NCI-H146 treated with DMSO at 0.1 percent for 48 hours (cell line): ENCODE results near the gene UPK3A.

Experiments
- DNase-seq: peaks from one replicate; lab custom pipeline; 2025; ENCODE audit not compliant: unreplicated experiment; lab: John Stamatoyannopoulos, UW

The UPK3A gene

DNA sequence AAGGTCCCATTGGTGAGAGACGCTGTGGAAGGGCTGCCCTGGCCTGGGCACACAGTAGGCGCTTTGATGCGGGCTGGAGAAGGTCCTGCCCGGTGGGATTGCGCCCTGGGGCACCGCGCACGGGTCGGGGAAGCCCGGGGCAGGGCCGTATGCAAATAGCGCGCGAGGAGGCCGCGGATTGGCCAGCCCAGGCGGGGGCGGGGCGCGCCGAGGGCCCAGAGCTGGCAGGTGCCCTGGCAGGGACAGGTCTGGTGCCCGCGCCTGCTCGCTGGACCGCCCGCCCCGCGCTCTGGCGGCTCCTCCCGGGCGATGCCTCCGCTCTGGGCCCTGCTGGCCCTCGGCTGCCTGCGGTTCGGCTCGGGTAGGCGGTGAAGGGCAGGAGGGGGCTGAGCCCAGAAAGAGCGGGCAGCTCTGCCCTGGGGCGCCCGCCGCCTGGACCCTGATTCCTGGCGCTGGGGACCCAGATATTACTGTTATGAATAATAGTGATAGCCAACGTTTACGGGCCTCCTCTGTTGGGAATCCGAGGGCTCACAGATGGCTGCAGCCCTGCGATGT lies at the start of gene UPK3A:
TSS of gene UPK3A (plus strand) at position 245 of the 558 bp plus-strand sequence. CDS start at position 310, 65 bp downstream.
- DNase-seq = peak; percentile 19

DNA sequence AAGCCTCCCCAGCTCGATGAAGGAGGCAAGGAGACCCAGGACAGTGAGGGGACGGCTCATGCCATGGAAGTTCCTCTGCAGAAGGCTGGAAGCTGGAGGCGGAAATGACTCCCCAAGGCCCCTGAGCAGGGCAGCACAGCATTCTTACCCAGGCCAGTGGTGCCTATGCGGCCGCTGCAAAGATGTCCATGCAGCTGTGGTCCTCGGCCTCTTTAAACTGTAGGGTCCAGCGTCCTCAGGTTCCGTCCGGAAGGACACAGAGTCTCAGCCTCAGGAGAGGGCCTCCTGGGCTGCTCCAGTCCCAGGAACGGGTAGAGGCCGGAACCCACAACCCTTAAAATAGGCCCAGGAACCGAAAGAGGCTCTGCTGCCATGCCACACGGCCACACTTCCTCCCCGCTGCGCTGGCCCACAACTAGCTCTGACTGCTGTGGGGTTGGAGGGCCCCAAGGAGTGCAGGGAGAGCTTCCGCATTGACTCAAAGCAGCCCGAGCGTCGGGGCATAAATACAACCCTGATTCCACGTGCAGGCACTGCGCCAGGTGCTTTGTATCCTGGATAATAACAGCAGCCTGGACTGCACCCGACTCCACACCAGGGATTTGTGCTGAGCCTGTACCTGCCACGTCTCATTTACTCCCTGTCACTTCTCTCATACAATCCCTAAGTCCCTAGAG lies 49.5 kb upstream of the UPK3A start:
- no peak for DNase-seq

DNA sequence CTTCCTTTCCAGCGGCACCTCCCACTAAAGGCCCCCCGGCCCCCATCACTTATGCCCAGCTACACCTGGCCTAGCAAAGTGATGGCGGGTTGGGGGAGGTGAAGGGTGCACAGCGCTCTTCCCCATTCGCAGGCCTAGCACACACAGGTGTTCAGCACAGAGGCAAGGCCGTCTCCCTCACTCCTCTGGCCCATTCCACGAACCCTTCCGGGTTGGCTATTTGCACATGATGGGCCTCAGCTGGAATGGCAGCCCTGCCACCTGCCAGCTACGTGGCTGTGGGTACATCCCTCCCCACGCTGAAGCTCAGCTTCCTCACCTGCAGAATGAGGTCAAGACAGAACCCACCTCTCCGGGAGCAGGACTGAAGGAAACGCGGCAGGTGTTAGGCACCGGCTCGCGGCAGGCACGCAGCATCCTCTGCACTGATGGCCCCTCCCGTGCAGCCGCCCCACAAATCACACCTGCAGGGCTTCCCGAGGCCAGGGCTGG lies 48.9 kb upstream of the UPK3A start:
- peak; percentile 12 for DNase-seq

DNA sequence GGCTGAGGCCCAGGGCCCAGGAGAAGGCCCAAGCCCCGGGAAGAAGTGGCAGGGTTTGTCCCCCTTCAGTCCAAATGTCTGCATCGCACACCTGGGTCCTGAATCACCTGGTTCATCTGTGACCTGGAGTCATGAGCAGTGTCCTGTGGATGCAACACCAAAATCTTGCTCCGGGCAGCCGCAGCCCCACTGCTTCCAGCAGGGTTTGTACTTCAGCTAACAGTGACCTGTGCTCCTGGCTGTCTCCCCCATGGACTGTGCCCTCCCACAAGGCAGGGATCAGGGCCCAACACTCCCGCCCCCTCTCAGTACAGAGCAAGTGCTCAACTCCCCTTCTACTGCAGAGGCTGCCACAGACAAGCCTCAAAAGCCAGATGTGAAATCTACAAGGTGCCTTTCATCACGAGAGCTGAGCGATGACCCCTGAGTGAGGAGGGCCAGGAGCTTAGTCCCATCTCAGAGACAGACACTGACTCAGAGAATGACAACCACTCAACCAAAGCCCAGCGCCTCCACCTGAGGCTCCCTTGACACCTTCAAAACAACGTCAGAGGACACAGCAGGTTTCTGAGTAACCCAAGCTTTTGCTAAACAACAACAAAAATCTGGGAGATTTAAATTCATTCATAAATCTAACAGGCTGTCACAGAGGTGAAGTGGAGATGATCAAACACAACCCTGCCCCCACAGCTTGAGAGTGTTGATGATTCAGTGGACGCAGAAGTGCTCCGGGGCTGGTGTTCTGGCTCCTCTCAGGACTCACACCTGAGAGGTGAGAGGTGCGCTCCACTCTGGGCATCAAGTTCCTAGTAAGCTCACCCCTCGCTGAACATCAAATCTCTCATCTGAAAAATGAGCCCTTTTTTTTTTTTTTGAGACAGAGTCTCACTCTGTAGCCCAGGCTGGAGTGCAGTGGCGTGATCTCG lies 47.4 kb upstream of the UPK3A start:
- no peak for DNase-seq

DNA sequence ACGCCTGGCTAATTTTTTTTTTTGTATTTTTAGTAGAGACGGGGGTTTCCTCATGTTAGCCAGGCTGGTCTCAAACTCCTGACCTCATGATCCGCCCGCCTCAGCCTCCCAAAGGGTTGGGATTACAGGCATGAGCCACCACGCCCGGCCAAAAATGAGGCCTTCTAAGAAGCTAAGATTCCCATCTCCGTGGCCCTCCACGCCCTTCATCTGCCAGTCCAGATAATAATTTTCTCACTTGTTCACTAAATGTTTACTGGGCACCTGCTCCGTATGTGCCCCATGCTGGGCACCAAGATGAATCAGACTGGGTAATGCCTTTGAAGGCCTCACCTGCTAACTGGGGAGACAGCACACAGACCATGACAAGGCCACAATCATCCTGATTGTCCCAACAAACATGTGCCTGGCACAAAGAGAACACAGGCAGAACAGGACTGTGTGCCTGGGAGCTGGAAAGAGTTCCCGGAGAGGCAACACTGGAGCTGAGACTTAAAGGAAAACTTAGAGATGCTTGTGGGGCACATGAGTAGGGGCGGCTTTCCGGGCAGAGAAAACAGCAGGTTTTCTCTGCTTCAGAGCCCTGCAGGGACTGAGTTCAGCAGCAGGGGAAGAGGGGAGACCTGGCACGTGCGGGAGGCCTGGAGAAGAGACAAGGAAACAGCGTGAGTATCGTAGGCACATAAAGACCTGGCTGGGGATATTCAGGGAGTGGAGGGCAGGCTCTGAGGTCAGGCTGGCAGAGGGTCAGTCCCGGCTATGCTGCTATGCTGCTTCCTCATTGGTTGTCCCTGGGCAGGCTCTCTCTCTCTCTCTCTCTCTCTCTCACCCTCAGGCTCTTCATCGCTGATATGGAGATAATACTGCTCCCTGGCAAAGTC lies 46.4 kb upstream of the UPK3A start:
- DNase-seq = no peak

DNA sequence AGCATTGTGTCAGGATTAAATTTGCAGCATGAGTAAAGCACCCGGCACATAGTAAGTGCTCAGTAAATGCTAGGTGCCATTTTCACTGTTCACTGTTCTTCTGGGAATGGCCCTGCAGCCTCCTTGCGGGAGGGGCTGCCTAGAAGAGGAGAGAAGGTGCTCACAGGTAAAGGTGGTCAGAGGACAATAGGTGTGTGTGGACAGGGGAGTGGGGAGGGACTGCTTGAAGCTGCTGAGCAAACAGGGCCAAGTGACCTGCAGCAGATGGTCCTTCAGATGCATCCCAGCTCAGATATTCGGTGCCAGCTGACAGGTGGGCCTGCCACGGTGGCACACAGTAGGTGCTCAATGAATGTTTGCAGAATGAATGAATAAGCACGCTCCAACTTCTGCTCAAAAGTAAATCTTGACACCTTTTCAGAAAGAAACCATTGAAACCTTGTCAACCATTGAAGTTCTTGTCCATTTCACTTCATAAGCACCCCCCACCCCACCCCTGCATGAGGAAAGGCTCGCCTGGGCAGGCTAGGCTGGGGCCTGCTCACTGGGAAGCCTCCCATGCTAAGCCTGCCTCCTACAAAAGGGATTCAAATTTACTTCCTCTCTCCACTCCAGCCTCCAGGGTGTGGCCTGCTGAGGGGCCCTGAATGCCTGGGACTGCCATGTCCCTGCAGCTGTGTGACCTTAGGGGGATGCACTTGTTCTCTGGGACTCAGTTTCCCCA lies 45.6 kb upstream of the UPK3A start:
- no peak for DNase-seq

DNA sequence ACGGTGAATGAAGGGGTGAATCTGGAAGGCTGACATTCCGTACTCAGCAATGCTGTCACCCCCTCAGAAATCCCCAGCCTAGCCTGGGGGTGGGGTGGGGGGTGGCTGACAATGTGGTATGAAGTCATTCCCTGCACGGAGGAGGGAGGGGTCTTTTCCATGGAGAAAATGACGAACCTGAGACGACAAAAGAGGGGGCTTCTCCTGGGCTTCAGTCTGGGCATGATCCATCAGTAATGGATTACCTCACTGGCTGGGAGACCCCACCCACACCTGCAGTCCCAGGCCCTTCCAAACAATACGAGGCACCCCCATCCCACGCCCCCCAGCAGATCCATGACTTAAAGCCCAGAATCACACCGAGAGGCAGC lies 45.1 kb upstream of the UPK3A start:
- DNase-seq = no peak

DNA sequence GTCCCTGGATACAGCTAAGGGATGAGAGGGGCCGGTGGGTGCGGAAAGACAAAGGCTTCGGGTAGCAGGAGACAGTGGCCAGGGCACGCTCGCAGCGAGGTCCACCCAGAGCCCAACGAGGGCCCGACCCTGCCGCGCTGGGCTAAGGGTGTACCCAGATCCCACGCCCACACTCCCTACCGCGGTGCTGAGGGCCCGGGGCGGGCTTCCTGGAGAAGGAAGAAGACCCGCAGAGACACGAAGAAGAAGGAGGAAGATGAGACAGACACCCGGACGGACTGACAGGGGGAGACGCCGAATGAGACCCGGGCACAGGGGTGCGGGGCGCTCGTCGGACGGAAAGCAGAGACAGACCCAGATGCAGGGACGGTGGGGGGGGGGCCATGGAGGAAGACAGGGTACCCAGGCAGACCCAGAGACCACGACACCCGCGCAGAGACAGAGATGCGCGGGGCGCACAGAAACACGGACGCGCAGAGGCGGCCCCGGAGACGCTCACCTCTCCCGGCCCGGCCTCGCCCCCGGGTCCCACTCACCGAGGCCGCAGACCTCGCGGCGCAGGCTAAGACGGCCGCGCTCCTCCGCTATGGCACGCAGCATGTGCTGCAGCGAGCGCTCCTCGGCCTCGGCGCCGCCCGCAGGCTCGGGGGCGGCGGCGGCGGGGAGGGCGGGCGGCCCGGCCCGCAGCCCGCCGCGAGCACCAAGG lies 44.5 kb upstream of the UPK3A start:
- no peak for DNase-seq

DNA sequence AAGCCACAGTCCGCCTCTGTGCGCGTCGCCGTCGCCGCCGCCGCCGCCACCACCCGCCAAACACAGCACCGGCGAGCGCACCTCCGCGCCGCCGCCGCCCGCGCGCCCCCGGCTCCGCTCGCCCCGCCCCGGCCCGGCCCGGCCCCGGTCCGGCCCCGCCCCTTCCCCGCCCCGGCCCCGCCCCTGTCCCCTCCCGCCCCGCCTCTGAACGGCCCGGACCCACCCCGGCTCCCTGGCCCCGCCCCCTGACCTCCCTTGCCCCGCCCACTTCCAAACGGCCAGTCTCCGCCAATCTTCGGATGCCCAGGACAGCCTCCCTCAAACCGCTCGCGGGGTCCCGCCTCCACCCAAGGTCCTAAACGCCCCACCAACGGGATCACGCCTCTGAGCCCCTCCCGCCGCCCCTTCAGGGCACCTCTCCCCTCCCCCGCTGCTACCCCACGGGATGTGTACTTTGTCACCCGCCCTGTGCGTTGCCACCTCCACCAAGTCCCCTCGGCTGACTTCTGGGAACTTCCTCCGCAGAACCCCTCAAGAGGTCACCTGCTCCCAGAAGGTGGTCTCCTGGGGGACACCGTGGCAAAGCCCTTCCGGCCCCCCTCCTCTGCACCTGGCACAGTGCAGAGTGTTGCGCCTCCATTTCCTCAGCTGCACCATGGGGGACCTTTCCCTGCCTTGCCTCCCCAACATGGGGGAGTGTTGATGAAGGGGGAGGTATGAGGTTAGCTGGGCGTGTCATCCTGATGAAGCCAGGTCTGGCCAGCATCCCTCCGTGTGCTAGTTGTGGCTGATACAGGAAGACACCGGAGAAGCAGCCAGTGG lies 43.7 kb upstream of the UPK3A start, which contains the start of gene KIAA0930:
TSS of gene KIAA0930 (minus strand) at position 85 of the 822 bp plus-strand sequence. CDS start 191 bp downstream, outside the sequence.
- no peak for DNase-seq

DNA sequence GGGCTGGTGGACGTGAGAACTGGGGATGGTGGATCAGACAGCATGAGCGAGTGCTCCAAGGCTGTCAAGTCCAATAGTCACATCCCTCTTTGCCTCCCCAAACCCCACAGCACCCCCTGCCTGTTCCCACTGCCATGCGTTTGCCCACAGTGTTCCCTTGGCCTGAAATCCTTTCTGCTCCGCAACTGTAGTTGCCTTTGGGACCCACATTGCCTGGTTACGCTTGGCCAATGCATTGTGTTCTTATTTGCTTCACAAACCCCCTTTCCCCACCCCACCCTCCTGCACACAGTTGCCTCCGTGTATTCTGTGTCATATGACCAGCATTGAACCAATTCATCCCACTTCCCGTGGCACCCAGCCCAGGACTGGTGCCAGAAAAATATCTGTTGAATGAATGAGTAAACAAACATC lies 42.0 kb upstream of the UPK3A start:
- no peak for DNase-seq

DNA sequence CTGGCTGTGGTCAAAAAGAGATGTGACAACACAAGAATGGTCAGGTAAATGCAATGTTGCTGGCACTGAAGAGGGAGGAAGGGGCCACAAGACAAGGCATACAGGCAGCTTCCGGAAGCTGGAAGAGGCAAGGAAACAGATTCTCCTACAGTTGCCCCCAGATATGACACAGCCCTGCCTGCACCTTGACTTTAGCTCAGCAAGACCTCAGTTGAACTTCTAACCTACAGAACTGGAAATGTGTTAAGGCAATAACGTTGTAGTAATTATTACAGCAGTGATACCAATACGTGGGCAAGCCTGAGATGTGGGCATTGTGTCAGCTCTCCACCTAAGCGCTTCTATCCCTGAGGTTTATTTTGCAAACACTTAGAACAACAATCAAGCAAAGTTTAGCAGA lies 39.8 kb upstream of the UPK3A start:
- no peak for DNase-seq

DNA sequence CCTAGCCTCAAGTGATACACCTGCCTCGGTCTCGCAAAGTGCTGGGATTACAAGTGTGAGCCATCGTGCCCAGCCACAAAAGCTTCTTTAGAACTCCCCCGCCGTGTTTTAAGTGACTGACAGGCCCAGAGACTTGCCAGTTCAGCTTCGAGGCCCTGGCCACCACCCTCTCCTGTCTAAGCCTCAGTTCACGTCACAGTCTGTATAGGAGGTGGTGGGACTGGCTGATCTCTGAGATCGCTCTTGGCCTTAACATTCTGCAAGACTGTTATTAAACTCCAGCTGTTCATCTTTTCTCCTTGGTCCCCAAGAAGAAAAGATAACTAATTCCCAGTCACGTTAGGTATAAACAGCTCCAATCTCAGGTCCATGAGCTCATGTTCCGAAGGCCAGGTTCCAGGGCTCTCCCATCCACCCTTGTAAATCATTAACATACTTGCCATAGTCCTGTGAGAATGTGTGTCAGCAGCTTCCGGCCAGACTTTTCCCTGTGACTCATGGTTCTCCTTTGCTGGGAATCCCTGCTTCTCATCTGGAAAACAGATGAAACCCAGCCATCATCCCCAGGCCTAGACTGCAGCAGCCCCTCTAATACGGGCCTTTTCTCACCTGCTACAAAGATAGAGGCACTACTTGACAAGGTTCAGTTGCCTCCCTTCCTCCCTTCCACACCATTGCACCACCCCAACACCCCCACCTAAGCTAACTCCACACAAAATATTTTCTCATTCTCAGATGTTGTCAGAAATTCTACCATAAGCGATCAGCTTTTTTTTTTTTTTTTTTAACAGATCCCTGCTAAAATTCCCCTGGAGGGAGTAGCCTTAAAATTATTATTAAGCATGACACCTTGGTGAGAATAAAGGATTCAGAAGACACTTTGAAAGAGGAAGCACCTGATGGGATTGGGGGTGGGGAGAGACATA lies 38.4 kb upstream of the UPK3A start:
- DNase-seq = no peak

DNA sequence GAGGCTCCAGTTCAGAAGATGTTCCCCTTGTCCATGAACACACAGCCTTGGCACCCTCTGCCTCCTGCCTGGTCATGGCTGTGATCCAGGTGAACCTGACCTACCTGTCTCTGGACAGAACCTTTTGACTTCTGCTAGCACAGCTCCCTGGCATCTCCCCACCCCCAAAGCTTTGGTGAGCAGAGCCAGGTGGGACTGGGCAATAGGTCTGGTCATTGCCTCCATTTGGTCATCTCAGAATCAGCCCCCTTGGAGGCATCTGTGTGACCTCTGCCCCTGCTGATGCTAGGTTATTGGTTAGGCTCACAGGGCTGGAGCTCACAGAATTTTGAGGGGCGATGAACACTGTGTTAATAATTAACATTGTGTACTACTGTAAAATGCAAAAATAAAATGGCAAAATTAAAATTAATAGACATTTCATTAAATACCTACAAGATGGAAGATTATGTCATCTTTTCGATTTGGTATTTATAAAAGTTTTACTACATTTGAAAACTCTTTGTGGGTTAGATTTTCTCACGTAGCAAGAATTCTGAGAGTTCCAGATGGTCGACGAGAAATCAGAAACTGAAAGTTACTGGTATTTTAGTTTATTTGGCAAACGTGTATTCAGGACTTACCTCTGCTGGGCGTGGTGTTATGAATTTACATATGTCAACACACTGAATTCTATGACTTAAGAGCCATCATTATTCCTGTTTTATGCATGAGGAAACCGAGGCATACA lies 35.8 kb upstream of the UPK3A start:
- no peak for DNase-seq

DNA sequence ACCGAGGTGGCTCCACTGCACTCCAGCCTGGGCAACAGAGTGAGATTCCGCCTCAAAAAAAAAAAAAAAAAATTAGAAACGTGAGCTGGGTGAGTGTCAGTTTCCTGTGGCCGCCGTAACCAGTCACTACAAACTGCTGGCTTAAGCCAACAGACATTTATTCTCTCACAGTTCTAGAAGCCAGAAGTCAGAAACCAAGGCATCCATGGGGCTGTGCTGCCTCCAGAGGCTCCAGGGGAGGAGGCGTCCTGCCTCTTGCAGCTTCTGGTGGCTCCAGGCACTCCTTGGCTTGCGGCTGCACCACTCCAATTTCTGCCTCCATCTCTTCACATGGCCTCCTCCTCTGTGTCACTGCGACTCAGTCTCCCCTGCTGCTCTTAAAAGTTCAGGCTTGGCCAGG lies 32.9 kb upstream of the UPK3A start:
- no peak for DNase-seq

DNA sequence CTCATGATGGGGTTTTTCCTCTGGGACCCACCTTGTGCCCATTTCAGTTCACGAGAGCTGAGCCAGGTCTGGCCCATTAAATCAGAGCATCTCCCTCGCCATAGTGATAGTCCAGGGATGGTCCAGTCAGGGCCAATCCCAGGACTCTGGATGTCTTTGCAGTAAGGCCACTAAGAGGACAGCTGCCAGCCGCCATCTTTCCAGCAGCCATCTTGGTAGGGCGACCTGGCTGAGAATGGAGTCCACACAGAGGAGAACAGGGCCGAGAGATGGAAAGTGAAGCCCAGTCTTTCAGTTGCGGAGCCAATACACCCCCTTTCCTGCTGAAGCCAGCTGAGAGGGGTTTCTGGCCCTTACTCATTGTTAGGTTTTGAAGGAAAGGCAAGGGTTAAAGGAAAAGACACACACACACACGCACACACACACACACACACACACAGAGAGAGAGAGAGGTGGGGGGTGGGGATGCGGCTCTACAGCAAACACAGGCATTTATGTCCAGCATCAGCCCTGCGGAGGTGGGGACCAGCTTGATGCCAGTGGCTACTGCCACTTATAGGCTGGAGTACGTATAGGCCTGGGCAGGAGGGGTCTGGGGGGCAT lies 31.6 kb upstream of the UPK3A start:
- DNase-seq = no peak

DNA sequence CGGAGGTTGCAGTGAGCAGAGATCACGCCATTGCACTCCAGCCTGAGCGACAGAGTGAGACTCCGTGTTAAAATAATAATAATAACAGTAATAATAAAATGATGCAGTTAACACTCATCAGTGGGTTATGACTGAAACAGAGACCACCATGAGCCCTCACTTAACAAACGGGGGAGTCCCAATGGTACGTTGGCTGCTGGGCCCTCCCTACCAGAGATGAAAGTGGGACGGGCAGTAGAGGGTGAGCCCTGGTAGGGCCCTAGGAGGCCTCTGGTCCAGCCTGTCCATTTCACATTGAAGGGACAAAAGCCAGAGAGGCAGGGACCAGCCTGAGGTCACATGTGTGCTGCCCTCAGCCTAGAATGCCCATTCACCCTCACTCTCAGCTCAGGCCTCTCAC lies 30.4 kb upstream of the UPK3A start:
- no peak for DNase-seq
